Measurements from ENCODE around the gene C6orf52.
"Not testable (repeated sequence)": the region's sequence is repeated elsewhere in the genome, so short reads cannot be mapped to it uniquely, and the experiment has no call there.

C6orf52 gene

GRCh38 chr6:10676403-10676802, 18.0 kb downstream of the C6orf52 start:
- H3K27ac ChIP-seq: no peak overlapping the region
- CTCF ChIA-PET: no interaction called here
- no peak for TF ChIP-seq CTCF (conservative IDR thresholded peaks at IDR 0.05; ENCODE audit: low read depth)
- no peak for DNase-seq (ENCODE audit: low spot score)
- POLR2A ChIA-PET (ENCODE audit: low non-redundant PET): no interaction called here

- no peak for DNase-seq (ENCODE audit: low spot score)
- ChIA-PET CTCF (no interaction called here), POLR2A (ENCODE audit: low non-redundant PET) (no interaction called here)
- TF ChIP-seq CTCF (conservative IDR thresholded peaks at IDR 0.05; ENCODE audit: low read depth): no peak
- no peak overlapping the region for H3K27ac ChIP-seq
These were observed 26.1 kb downstream of the C6orf52 start for GRCh38 chr6:10668126-10668917.

GRCh38 chr6:10665595-10665994, 28.8 kb downstream of the C6orf52 start:
- DNase-seq (ENCODE audit: low spot score); H3K27ac ChIP-seq; CTCF ChIA-PET; POLR2A ChIA-PET (ENCODE audit: low non-redundant PET): not testable (repeated sequence)

GRCh38 chr6:10662742-10663141, 31.7 kb downstream of the C6orf52 start:
- CTCF ChIA-PET: no interaction called here
- POLR2A ChIA-PET (ENCODE audit: low non-redundant PET): no interaction called here
- no peak for DNase-seq (ENCODE audit: low spot score)
- H3K27ac ChIP-seq: no peak overlapping the region
- no peak for TF ChIP-seq CTCF (conservative IDR thresholded peaks at IDR 0.05; ENCODE audit: low read depth)

GRCh38 chr6:10662207-10662606, 32.2 kb downstream of the C6orf52 start:
- POLR2A ChIA-PET (ENCODE audit: low non-redundant PET): no interaction called here
- CTCF ChIA-PET: interaction anchor here (0.6 kb wide), 1 partner anchor 149 kb away, joined by 3 read pairs; no protein-coding TSS in a partner anchor
- TF ChIP-seq CTCF (conservative IDR thresholded peaks at IDR 0.05; ENCODE audit: low read depth): no peak
- no peak overlapping the region for H3K27ac ChIP-seq
- no peak for DNase-seq (ENCODE audit: low spot score)

- POLR2A ChIA-PET (ENCODE audit: low non-redundant PET); H3K27ac ChIP-seq; DNase-seq (ENCODE audit: low spot score): not testable (repeated sequence)
- CTCF ChIA-PET: interaction anchor here (0.5 kb wide), 1 partner anchor 1793 kb away, joined by 4 read pairs; no protein-coding TSS in a partner anchor
These were observed 33.8 kb downstream of the C6orf52 start for GRCh38 chr6:10660431-10661191.

GRCh38 chr6:10659699-10660348, 34.6 kb downstream of the C6orf52 start:
- no peak overlapping the region for H3K27ac ChIP-seq

More at GRCh38 chr6:10659699-10660348, 34.6 kb downstream of the C6orf52 start:
- TF ChIP-seq CTCF (conservative IDR thresholded peaks at IDR 0.05; ENCODE audit: low read depth): no peak
- ChIA-PET CTCF (no interaction called here), POLR2A (ENCODE audit: low non-redundant PET) (no interaction called here)
- DNase-seq (ENCODE audit: low spot score): no peak
